Coronary artery (tissue), 2 donors: ENCODE results near the gene OSBPL3.

Experiments used
- DNase-seq: peaks from one replicate; pipeline ENCODE4 v3.0.0-alpha.2; 2017; ENCODE audit warnings: low spot score
- H3K27ac ChIP-seq, 2 donors: fragments of 200-600 bp; sonication (generic); one replicate each; pipeline ENCODE4 v1.5.1; 2016 to 2019
- H3K4me3 ChIP-seq: fragments of 200-600 bp; sonication (generic); 2 replicates; pipeline ENCODE4 v1.5.1; 2016; ENCODE audit warnings: mild to moderate bottlenecking, moderate library complexity
- CTCF ChIP-seq: fragments of 200-600 bp; sonication (generic); IDR thresholded peaks from one replicate; pipeline ENCODE4 v1.5.1; 2019; ENCODE audit warnings: antibody characterized with exemption

OSBPL3 gene

GRCh38 chr7:24913801-24914464 lies 66.0 kb downstream of the OSBPL3 start:
- no peak for DNase-seq
- Histone ChIP-seq H3K4me3 (no peak overlapping the region), H3K27ac (no peak overlapping the region)
- TF ChIP-seq CTCF = no peak

GRCh38 chr7:24912874-24913514 lies 67.0 kb downstream of the OSBPL3 start:
- DNase-seq = no peak
- Histone ChIP-seq H3K4me3 (no peak overlapping the region), H3K27ac (no peak overlapping the region)
- TF ChIP-seq CTCF = no peak

- no peak overlapping the region for H3K4me3 ChIP-seq
- TF ChIP-seq CTCF = no peak
- no peak overlapping the region for H3K27ac ChIP-seq
- DNase-seq = no peak
Measured at GRCh38 chr7:24912424-24912823, 67.6 kb downstream of the OSBPL3 start.

GRCh38 chr7:24911213-24911603 lies 68.8 kb downstream of the OSBPL3 start:
- Histone ChIP-seq H3K27ac (no peak overlapping the region), H3K4me3 (no peak overlapping the region)
- TF ChIP-seq CTCF = no peak
- no peak for DNase-seq

GRCh38 chr7:24910551-24911212 lies 69.3 kb downstream of the OSBPL3 start:
- no peak for TF ChIP-seq CTCF
- no peak overlapping the region for H3K4me3 ChIP-seq
- DNase-seq = no peak

GRCh38 chr7:24908727-24909126 lies 71.3 kb downstream of the OSBPL3 start:
- no peak overlapping the region for H3K27ac ChIP-seq
- no peak for TF ChIP-seq CTCF
- no peak overlapping the region for H3K4me3 ChIP-seq
- no peak for DNase-seq

More at GRCh38 chr7:24910551-24911212, 69.3 kb downstream of the OSBPL3 start:
- no peak overlapping the region for H3K27ac ChIP-seq
